ENCODE results near the gene ZNF500. TPM values are rescaled to one million over a fixed set of nuclear protein-coding genes. Genes with fewer than 3 reads are reported as not detected.

ZNF500 gene
- total and polyA plus RNA-seq, 10 of the 15 experiments (the other 5 are each of a cell fraction or from before 2014, with no cell fraction given) = 0.99 to 13.1 (median 5.5) TPM

- peak; percentile 59 for TF ChIP-seq NR2C1 (IDR thresholded peaks at IDR 0.05)
- TF ChIP-seq NKRF (conservative IDR thresholded peaks at IDR 0.05) = 0 out of 2 replicates have a peak, but pooled peaks have one; percentile 56
- TF ChIP-seq, protein P1, sequence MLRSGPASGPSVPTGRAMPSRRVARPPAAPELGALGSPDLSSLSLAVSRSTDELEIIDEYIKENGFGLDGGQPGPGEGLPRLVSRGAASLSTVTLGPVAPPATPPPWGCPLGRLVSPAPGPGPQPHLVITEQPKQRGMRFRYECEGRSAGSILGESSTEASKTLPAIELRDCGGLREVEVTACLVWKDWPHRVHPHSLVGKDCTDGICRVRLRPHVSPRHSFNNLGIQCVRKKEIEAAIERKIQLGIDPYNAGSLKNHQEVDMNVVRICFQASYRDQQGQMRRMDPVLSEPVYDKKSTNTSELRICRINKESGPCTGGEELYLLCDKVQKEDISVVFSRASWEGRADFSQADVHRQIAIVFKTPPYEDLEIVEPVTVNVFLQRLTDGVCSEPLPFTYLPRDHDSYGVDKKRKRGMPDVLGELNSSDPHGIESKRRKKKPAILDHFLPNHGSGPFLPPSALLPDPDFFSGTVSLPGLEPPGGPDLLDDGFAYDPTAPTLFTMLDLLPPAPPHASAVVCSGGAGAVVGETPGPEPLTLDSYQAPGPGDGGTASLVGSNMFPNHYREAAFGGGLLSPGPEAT (IDR thresholded peaks at IDR 0.05; ENCODE audit: low read depth) = no peak; the same call in 1 of the 2 replicates
- no peak for TF ChIP-seq ZNF384 (IDR thresholded peaks at IDR 0.05; ENCODE audit: borderline replicate concordance, low read depth, low read length)
- TF ChIP-seq ETV6 (conservative IDR thresholded peaks at IDR 0.05 in 1 of 2, IDR thresholded peaks at IDR 0.05 in 1 of 2; ENCODE audit: borderline replicate concordance in 1 of 2, low read depth in 1 of 2) = no peak
- TF ChIP-seq MEF2A (IDR thresholded peaks at IDR 0.05; ENCODE audit: insufficient read depth, low read depth, low read length) = no peak
- TF ChIP-seq IRF3 (IDR thresholded peaks at IDR 0.05) = peak; percentile 29; the same call in 1 of the 2 replicates
- peak; percentile 85 for TF ChIP-seq MXI1 (IDR thresholded peaks at IDR 0.05; ENCODE audit: low read depth, low read length)
- peak; percentile 88 for TF ChIP-seq TARDBP (IDR thresholded peaks at IDR 0.05; ENCODE audit: borderline replicate concordance)
- no peak for TF ChIP-seq PKNOX1 (IDR thresholded peaks at IDR 0.05)
- no peak for TF ChIP-seq SUZ12 (IDR thresholded peaks at IDR 0.05; ENCODE audit: unreplicated experiment)
- peak; percentile 91 for TF ChIP-seq CREM (IDR thresholded peaks at IDR 0.05; ENCODE audit: low read depth)
- peak; percentile 36; the same call in 1 of the 3 replicates for TF ChIP-seq POU2F2 (IDR thresholded peaks at IDR 0.05; ENCODE audit: borderline replicate concordance, low read depth, low read length)
- TF ChIP-seq, protein P2, sequence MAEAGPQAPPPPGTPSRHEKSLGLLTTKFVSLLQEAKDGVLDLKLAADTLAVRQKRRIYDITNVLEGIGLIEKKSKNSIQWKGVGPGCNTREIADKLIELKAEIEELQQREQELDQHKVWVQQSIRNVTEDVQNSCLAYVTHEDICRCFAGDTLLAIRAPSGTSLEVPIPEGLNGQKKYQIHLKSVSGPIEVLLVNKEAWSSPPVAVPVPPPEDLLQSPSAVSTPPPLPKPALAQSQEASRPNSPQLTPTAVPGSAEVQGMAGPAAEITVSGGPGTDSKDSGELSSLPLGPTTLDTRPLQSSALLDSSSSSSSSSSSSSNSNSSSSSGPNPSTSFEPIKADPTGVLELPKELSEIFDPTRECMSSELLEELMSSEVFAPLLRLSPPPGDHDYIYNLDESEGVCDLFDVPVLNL (IDR thresholded peaks at IDR 0.05; ENCODE audit: low read depth, low read length) = no peak
- TF ChIP-seq RBBP5 (conservative IDR thresholded peaks at IDR 0.05) = no peak
- TF ChIP-seq, protein P3, sequence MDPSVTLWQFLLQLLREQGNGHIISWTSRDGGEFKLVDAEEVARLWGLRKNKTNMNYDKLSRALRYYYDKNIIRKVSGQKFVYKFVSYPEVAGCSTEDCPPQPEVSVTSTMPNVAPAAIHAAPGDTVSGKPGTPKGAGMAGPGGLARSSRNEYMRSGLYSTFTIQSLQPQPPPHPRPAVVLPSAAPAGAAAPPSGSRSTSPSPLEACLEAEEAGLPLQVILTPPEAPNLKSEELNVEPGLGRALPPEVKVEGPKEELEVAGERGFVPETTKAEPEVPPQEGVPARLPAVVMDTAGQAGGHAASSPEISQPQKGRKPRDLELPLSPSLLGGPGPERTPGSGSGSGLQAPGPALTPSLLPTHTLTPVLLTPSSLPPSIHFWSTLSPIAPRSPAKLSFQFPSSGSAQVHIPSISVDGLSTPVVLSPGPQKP (IDR thresholded peaks at IDR 0.05; ENCODE audit: low read depth, low read length) = 0 out of 2 replicates have a peak, but pooled peaks have one; percentile 46
- TF ChIP-seq TBL1XR1 (IDR thresholded peaks at IDR 0.05; ENCODE audit: low read depth, low read length) = no peak
- no peak for TF ChIP-seq KAT2A (conservative IDR thresholded peaks at IDR 0.05; ENCODE audit: control insufficient read depth, low read depth, low read length)
- TF ChIP-seq IKZF1 (conservative IDR thresholded peaks at IDR 0.05) = peak; percentile 97
- TF ChIP-seq SP1 (IDR thresholded peaks at IDR 0.05; ENCODE audit: low read depth, low read length) = peak; percentile 93
Observed at GRCh38 chr16:4766875-4767628, at the start of gene ZNF500 (continued).
